CD4-positive, alpha-beta T cell treated with Interleukin-6 for 4 hours (primary cell): ENCODE data around the gene PLB1.
"Not testable (repeated sequence)": the region's sequence is repeated elsewhere in the genome, so short reads cannot be mapped to it uniquely, and the experiment has no call there.

Experiments
- DNase-seq: peaks from one replicate; pipeline ENCODE4 v3.0.0-alpha.2; 2020; ENCODE audit warnings: mixed read lengths

Gene PLB1

DNA sequence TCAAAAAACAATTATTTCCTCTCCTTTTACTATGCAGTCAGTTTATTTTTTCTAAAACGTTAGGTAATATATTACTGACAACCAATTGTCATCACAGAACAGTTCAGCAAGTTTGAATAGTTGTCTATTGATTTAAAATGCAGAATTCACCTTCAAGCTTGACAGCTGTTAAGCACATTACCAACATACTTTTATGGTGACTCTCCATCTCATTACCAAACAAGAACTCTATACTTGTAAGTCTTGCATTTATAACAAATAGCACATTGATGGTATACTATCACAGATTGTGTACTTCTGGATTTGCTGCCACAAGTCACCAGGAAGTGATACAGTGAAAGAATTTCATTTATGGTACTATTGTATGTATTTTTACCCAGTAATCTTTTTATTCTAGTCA lies 156.4 kb downstream of the PLB1 start:
- DNase-seq, result no peak

DNA sequence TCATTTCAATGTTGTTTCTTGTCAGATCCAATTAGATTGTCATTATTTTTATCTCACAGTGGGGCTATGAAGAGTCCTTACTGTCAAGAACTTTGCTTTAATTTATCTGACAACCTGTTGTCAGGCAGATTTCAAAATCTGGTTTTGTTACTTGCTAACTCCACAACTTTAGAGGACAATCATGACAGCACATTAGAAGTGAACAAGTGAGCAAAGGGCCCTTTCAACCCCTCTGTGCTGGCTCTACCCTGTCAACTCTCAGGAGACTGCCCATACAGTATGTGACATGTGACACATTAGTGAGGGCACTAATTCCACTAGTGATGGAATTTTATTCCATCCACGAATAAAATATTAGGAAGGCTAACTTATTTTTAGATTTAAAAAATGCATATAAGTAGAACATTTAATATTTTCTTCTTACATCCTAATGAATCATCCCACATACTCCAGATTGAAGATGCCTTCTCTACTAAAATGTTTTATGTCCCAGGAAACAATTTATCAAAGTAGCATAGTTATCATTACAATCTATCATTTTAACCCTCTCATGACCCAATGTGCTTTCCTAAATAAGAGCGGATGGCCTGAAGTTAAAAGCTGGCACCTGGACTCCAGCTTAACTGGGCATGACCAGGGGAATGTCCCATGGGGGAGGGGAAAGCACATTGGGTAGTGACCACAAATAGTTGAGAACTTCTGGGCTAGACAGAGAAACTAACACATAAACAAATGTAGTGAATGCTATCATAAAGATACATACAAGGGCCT lies 158.2 kb downstream of the PLB1 start:
- DNase-seq, result no peak

DNA sequence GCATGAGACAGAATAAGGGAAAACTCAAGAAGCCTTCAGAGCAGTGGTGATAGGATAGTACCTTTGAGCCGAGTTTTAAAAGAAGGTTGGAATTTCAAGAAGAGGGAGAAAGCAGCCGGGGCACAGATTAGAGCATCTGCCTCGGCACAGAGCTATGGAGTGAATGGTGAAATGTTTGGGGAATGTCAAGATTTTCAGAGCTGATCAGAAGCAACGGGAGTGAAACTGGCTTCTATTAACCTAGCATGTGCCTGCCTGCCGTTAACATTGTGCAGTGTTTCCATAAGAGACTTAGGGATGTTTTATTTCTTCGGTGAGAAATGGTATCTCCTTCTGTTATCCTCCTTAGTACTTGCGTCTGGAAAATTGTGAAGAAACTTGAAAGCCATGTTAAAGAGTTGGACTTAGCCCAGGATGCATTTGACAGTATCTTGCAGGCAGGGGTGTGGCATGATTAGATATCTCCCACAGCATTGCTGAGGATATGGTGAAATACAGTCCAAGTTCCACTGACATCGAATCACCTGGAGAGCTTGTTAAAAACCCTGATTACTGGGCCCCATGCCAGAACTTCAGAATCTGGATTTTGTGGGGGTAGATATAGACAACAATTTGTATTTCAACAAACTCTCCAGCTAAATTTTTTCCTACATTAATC lies 158.9 kb downstream of the PLB1 start:
- no peak for DNase-seq

DNA sequence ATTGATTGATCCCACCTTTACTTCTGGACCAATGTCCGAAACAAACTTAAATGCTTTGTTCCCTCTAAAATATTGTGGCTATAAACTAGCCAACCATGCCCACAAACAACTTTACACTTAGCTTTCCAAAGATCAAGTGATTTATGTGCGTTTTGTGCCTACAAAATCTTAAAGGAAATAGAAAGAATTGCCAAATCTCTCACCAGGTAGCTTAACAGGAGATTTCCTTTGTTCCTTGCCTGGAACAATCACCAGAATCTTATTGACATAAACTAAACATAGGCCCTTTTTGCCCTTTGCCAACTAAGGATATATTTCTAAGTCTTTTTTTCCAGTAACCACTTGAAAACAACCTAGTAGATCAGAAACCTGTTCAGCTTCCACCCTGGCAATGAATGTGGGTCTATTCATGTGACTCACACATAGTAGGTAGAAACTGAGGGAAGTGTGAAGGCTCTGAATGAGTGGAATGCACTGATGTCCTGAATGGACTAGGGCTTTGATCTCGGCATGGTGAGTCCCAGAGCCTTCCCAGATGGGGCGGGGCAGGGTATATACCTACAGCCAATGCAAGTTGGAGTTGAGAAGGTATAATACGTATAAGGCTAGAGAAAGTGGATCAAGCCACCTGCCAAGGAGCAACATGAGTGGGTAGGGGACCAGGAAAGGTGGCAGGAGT lies 161.2 kb downstream of the PLB1 start:
- DNase-seq, result no peak

DNA sequence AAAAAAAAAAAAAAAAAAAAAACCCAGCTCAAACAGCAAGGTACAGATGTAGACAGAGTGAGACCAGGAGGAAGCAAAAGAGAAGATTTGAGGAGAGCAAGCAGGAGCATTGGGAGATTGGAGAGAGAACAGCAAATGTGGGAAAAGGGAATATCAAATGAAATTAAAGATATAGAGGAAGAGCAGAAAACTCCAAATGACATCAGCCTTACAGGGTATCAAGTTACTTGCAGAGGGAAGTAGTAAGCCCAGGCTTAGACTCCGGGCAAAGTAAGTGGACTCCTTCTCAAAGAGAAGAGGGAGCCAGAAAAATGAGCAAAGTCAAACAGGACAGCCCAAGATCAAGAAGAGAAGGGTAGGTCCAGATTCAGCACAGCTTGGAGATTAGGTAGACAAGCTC lies 162.5 kb downstream of the PLB1 start:
- no peak for DNase-seq

DNA sequence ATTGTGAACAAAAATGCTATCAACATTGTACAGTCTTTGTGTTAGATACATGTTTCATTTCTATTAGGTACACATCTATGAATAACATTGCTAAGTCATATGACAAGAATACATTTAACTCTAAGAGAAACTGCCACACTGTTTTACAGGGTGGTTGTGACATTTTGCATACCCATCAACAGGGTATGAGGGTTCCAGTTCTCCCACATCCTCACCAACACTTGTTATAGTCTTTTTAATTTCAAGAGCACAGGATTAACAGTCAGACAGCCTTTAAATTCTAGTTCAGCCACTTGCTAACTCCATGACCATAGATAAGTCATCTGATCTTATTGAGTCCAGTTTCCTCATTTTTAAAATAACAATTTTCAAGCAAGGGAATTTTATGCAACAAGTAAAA lies 163.3 kb downstream of the PLB1 start:
- no peak for DNase-seq

DNA sequence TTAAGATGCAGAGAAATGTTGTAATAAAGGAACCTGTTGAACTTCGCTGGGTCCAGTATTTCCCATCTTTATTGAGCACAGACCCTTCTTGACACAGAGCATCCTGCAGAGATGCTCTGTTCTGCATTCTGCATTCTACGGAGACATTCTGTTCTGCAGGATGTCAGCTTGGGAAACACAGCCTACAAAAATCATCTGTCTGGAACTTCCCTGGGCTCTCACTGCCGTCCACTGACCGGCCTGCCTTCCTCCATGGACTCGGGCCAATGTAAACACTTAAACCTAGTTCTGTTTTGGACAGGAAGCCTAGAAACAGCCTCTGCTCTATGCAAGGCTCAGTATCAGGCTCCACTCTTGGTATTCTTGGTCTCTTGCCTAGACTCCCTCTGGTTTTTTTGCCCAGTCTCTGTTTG lies 165.7 kb downstream of the PLB1 start:
- DNase-seq, result no peak

DNA sequence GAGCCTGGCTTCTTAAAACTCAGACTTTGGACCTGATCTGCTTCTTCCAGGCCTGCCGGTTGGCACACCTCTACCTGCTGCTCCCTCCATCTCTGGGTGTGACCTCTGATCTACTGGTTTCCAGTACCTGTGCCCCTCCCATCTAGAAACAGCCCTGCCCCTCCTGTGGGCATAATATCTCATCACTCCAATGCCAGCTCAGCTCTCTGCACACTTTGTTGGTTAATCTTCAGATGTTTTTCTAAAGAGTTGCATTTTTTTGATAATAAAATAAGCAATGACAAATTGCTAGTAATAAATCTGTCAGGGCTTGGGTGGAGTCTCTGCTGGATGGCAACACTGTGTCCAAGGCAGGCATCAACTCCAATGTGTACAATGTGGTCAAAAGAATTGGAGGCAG lies 166.2 kb downstream of the PLB1 start:
- no peak for DNase-seq

DNA sequence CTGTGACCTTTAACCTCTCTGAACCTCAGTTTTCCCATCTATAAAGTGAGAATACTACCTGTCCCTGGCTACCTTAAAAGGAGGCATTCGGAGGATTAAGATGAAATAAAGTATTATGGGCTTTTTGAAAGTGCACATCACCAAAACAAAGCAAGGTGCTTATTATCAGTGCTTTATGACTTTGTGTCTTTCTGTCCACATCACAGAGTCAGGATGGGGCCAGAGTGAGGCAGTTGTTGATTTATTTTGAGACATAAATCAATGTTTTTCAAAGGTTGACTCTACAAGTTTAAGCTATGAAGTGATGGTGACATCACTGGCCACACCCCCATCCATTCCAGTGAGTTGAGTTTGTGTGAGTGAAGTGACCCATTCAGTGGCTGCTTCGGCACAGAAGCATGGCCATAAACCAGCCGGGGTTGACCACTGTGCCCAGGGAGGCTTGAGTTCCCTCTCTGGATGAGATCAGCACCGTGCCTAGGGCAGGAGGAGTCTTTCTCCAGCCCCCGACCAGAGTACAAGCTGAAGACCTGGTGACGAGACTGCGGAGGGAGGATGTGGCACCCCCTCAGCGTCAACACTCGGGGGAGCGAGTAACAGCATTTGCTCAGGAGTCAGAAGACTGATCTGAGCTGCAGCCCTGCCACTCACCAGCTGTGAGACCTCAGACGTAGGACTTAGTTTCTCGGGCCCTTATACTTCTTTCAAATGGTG lies 166.8 kb downstream of the PLB1 start:
- no peak for DNase-seq

DNA sequence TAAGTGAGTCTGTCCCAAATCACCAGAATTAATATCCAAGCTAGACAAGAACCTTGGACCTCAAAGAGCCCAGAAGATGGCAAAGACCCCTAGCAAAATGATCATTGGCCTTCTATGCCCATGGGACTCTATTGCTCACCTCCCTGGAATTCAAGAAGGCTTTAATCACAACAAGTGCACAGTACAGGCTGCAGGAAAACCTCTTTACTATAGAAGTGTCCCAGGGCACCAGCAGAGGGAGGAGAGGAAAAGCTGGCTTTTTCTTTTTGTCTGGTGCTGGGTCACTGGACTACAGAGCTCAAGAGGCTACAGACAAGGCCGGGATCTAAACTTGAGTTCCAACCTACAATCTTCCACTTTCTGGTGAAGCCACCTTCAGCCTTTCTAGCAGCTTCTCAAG lies 167.5 kb downstream of the PLB1 start:
- DNase-seq, result no peak

DNA sequence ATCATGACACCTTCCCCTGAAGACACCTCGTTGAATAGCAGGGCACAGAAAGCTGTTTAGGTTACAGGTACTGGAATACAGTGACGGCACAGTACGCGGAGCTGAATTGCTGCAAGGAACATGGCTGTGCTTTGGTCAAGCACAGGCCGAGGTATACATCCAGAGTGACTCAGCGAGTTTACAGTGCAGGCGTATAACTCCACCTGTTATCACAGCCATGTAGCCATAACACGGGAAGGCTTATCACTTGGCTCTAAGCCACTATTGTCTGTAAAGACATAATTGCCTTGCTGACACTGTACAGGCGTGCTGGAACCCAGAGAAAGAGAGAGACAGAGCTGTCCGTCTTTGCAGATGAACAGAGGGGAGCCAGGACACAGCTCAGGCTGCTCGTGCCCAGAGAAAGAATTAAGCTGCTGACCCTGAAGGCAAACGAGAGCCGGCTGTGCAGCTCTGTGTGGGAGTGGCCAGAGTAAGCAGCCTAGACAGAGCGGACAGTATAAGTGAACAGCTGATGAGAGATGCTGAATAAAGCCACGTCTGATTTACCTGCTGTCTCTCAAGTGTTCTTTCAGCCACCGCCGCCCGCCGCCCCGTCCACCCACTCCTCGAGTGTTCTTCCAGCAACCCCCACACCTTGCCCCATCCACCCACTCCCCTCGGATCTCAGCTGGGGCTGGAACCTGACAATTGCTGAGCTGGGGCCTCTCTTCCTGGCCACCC lies 168.4 kb downstream of the PLB1 start:
- no peak for DNase-seq

DNA sequence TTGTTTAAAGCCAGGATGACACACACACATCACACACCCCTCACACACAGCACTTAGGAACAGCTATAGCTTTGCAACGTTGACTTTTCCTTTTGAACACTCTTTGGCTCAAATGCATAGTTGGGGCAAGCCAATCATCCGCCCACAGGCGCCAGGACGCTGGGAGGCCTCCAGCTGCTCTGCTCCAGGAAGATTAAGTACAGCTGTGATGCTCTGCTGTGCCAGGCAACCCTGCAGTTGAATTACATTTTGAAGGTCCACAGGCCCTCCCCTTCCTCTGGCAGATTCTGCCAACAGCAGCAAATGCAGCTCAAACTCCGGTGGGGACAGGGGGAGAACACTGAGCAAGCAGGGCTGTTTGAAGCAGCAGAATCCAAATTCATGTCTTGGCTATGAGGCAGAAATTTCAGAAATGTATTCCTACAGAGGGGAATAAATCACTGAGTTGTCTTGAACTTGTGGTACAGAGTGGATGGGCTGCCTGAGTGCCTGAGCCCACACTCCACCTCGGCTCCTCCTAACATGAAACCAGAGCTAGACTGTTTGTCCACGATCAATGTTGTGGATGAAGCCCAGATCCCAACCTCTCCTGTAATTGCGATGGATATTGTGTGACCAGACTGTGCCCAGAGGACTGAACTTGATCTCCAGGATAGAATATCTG lies 169.3 kb downstream of the PLB1 start:
- no peak for DNase-seq

DNA sequence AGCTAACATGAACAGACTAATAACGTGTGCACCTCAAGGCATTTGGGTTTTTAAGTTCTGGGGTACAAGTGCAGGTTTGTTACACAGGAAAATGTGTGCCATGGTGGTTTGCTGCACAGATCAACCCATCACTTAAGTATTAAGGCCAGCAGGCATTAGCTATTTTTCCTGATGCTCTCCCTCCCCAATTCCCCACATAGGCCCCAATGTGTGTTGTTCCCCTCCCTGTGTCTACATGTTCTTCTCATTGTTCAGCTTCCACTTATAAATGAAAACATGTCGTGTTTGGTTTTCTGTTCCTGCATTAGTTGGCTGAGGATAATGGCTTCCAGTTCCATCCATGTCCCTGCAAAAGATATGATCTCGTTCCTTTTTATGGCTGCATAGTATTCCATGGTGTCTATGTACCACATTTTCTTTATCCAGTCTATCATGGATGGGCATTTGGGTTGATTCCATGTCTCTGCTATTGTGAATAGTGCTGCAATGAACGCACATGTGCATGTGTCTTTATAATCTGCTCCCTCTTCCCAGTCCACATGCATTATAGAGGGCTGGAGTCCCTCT lies 170.0 kb downstream of the PLB1 start:
- not testable (repeated sequence) for DNase-seq

DNA sequence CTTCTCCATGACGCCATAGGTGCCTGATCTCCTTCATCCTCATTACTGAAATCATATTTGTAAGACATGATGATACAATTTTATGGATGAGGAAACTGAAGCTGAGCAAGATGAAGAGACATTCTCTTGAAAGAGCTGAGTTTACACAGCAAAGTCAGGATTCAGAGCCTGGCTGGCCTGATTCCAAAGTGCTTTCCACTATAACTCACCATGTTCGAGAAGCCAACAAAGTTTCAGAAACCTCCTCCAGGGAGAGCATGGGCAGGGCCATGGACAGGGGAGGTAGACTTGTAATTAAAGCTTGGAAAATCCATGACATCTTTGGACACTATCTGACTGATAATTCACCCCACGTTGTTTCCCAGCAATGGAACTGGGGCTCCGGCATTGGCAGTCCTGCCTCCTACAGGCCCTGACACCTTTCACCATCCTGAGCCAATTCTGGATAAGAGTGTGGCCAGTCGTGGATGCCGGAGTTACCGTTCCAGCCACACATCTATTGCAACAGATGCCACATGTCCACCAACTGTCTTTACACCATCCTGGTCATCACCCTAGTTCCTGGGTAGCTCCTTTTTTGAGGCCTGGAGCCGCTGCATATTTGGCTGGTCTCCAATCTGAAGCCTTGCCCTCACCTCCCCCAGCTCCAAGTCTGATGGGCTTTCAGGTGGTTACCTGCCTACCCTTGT lies 170.8 kb downstream of the PLB1 start:
- no peak for DNase-seq

DNA sequence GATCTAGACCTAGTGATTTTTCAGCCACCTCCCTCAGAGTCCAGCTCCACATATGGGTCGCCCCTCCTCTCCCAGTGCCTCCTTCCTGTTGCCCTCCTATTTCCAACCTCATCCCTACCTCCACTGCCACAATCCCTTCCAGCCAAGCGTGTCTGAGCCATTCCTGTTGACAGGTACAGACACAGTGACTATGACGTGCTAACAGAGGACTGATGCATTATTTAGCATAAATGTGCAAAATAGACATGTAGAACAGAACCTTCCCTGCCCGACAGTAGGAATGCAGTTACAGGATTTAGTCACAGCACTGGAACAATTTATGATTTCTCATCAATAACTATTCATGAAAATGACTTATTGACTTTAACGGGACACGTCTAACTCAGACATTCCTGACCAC lies 171.4 kb downstream of the PLB1 start:
- DNase-seq, result no peak

DNA sequence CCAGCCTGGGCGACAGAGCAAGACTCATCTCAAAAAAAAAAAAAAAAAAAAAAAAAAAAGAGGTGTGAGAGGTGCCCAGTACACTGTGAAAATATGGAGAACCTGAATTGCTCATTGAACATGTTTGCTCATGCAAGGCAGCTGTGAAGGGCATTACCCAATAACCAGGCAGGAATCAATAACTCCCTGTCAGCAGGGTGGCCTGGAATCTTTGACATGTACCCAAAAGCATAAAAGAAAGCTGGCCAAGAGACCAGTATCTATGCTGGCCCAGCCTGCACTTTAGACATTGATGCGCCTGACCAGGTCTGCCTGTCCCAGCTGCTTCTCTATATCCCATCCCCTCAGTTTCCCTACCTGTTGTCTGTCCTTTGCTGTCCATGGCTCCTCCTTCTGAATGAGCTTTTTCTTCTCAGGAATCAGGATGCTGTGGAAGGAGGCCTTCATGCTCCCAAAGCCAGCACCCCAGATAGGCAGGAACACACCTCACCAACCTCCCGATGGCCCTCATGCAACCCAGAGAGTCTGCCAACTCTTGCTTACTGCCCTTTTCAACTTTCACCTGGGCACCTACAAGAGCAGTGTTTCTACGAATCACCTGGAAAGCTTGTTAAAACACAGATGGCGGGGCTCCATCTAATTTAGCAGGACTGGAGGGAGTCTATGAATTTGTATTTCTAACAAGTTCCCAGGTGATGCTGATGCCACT lies 172.4 kb downstream of the PLB1 start:
- DNase-seq, result no peak

DNA sequence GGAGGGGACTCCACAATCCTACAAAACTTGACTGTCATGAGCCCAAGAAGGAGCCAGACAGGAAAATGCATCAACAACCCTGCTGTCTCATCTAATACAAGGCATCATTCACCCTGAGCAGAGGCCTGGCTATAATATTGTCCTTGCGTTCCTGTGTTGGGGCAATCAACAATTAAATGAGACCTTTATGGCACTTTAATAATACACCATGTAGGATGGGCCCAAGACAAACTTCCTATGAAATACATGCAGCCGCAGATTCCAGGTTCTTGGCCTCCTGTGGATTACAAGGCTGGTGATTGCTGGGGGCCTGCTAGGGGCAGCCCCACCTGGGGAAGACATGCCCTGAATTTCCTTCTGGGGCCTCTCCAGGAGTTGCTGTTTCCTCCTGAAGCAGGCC lies 173.0 kb downstream of the PLB1 start:
- DNase-seq, result no peak

DNA sequence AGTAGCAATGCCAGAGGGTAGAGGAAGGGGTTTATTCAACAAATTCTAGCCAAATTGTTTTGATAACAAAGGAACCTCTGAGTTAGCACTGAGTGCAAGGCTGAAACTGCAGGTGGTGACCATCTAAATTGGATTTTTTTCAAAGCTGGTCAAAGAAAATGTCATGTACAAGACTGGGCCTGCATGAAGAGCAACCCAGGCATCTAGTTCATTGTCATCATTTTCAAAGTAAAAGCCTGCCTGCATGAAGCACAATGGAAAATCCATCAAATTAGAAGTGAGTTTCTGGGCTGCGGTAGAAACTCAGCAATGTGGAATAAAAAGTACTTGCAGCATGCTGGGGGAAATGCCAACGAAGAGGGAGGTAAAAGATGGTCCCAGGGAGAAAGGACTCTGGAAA lies 175.0 kb downstream of the PLB1 start:
- no peak for DNase-seq

DNA sequence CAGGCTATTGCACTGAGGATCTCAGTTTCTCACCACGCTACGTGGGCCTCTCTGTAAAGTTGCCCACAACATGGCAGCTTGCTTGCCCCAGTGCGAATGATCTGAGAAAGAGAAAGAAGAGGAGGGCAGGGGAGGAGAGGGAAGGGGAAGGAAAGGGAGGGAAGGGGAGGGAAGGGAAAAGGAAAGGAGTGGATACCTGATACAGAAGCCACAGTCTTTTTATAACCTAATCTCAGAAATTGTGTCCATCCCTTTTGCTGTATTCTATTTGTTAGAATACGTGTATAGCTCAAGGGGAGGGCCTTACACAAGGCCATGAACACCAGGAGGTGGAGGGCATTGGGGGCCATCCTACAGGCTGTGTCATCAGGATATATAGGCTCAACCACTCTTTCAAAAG lies 177.5 kb downstream of the PLB1 start:
- no peak for DNase-seq

DNA sequence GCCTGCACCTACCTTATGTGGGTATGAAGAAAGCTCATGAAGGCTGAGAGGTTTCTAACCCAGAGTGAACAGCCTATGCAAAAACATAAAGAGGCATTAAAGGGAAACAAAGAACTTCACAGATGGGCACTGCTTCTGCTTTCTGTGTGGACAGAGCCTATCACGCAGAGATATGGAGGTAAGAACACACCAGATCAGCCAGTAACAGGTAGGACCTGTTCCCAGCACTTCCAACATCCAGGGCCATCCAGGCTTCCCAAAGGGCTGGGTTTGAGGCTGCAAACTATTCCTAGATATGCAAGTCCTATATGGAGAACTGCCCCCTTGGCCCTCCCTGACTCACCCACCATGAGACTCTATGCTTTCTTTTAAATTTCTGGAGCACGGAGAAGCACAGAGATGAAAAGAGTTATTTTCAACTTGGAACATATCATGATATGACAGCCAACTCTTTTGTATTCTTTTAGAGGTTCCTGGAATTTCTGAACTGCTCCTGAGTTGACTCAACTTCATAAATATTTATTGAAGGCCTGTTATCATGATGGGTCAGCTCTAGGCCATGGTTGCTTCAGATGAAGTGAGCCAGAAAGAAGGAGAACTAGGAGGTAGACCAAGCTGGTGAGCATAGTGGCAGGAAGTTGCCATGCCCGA lies 178.3 kb downstream of the PLB1 start:
- DNase-seq, result no peak
